Activated CD4-positive, alpha-beta memory T cell treated with anti-CD3 and anti-CD28 coated beads for 36 hours (primary cell): ENCODE measurements around the gene PLK5. TPM values are rescaled to one million over a fixed set of nuclear protein-coding genes. Genes with fewer than 3 reads are reported as not detected.
"Not testable (repeated sequence)": the region's sequence is repeated elsewhere in the genome, so short reads cannot be mapped to it uniquely, and the experiment has no call there.

Experiments used
- CTCF ChIA-PET: fragments of 350-600 bp; sonication (Branson Sonifier 250); formaldehyde crosslinking; loops from one replicate; lab custom pipeline; 2021; ENCODE audit warnings: antibody characterized with exemption, inconsistent platforms; lab: Charles Lee
- POLR2A ChIA-PET: fragments of 350-600 bp; sonication (Branson Sonifier 250); formaldehyde crosslinking; loops from one replicate; lab custom pipeline; 2021; ENCODE audit warnings: antibody characterized with exemption; lab: Charles Lee
- DNase-seq: peaks from one replicate; pipeline ENCODE4 v3.0.0-alpha.2; 2020
- H3K27ac Mint-ChIP-seq: one replicate; pipeline ENCODE4 v1.8.0; 2021; ENCODE audit warnings: mixed read lengths
- H3K27me3 Mint-ChIP-seq: one replicate; pipeline ENCODE4 v1.8.0; 2021; ENCODE audit warnings: mixed read lengths
- H3K36me3 Mint-ChIP-seq: one replicate; pipeline ENCODE4 v1.8.0; 2021; ENCODE audit warnings: mixed read lengths
- H3K4me1 Mint-ChIP-seq: one replicate; pipeline ENCODE4 v1.8.0; 2021; ENCODE audit warnings: low read depth, mixed read lengths
- H3K4me3 Mint-ChIP-seq: one replicate; pipeline ENCODE4 v1.8.0; 2021; ENCODE audit warnings: mild to moderate bottlenecking, mixed read lengths
- H3K9me3 Mint-ChIP-seq: one replicate; pipeline ENCODE4 v1.8.0; 2021; ENCODE audit warnings: mixed read lengths
- intact Hi-C: fragments of 100-400 bp; cut with micrococcal nuclease; formaldehyde crosslinking; loops from one replicate; pipeline ENCODE4 v1.15.1; 2023
- total RNA-seq, 2 experiments: library from RNA; stranded (reverse); gene quantifications; one replicate each; pipeline ENCODE4 v1.2.3, GENCODE V29; 2021

Gene PLK5
- total RNA-seq, 2 experiments from 2014 or later: not detected

DNA sequence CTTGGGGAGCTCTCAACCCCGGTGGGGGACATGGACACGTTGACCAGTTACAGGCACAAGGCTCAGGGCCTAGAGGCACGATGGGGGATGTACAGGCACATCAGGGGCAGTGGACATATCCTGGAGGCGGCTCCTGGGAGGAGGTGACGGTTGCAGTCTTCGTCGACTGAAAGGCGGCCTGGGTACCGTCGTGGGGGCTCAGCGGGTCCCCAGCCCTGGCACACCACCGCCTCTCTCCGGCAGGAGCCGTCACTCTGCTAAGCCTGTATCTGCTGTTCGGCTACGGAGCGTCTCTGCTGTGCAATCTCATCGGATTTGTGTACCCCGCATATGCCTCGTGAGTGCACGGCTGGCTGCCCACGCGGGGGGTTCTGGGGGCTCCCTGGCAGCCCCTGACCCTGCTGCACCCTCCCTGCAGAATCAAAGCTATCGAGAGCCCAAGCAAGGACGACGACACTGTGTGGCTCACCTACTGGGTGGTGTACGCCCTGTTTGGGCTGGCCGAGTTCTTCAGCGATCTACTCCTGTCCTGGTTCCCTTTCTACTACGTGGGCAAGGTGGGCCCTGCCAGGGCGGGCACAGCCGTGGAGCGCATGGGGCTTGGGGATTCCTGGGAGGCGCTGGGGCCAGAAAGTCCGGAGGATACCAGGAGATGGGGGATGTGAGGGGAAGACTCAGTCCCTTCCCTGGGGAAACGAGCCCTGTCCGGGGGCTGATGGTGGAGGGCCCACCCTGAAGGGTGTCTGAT lies 28.7 kb upstream of the PLK5 start:
- Mint-ChIP-seq H3K4me3 (no peak overlapping the region), H3K27ac (no peak overlapping the region), H3K4me1 (peaks cover 10% of the 10 kb centered on the region), H3K27me3 (peaks cover 2% of the 10 kb centered on the region), H3K36me3 (no peaks in the 10 kb centered on the region), H3K9me3 (no peaks in the 10 kb centered on the region)
- intact Hi-C loops: no loop called here
- POLR2A ChIA-PET: no interaction called here
- CTCF ChIA-PET: no interaction called here
- no peak for DNase-seq

DNA sequence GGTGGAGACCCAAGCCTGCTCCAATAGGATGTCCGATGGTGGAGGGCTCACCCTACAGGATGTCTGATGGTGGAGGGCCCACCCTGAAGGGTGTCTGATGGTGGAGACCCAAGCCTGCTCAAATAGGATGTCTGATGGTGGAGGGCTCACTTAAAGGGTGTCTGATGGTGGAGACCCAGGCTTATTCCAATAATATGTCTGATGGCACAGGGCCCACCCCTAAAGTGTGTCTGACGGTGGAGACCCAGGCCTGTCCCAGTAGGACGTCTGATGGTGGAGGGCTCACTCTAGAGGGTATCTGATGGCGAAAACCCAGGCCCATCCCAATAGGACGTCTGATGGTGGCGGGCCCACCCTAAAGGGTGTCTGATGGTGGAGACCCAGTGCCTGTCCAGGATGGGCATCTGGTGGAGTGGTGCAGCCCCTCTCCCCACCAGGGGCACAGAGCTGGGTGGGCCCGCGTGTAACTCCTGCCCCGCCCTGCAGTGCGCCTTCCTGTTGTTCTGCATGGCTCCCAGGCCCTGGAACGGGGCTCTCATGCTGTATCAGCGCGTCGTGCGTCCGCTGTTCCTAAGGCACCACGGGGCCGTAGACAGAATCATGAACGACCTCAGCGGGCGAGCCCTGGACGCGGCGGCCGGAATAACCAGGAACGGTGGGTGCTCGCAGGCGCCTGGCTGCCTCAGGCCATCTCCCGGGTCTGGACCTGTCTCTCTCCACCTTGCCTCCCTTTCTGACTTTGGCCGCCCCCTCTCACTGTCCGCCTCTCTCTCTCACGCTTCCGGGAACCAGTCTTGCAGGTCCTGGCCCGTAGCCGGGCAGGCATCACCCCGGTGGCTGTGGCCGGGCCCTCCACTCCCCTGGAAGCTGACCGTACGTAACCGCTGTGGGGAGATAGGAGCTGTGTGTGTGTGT lies 27.8 kb upstream of the PLK5 start:
- ChIA-PET POLR2A (no interaction called here), CTCF (no interaction called here)
- Mint-ChIP-seq H3K4me1 (peaks cover 7% of the 10 kb centered on the region), H3K9me3 (no peaks in the 10 kb centered on the region), H3K27ac (no peak overlapping the region), H3K36me3 (no peaks in the 10 kb centered on the region), H3K27me3 (peaks cover 2% of the 10 kb centered on the region), H3K4me3 (no peak overlapping the region)
- intact Hi-C loops: no loop called here
- no peak for DNase-seq

DNA sequence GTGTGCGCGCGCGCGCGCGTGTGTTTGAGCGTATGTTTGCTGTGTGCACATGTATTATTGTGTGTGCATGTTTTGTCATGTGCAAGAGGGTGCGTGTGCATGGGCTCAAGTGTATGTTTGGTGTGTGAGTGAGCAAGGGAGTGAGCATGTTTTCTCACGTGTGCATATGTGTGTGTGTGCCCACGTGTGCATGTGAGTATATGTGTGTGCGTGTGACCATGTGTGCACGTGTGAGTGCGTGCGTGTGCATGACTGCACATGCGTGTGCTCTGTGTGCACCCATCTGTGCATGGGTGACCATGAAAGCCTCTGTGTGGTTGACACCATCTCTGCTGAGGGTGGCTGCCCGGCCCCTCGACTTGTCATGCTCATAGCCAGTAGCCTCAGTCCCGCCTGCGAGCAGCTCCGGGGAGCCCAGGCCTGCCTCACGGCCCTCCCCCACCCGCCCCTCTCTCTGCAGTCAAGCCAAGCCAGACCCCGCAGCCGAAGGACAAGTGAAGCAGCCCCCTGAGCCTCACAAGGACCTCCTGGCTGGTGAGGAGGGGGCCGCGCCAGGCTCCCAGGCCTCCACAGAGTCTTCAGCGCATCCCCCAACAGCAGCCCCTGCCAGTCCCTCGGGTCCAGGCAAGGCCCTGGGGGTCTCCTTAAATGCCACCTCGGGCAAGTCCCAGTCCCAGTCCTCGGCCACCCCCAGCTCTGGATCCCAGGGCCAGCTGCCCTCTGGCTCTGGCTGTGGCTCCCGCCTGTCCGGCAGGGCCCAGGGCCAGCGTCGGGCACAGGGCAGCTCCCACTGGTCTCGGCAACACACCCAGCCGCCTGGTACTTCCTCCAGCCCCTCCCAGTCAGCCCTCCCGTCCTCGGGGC lies 26.9 kb upstream of the PLK5 start:
- no peak for DNase-seq
- ChIA-PET CTCF (no interaction called here), POLR2A (no interaction called here)
- Mint-ChIP-seq H3K4me3 (no peak overlapping the region), H3K4me1 (peaks cover 2% of the 10 kb centered on the region), H3K27ac (no peak overlapping the region), H3K27me3 (no peaks in the 10 kb centered on the region), H3K9me3 (no peaks in the 10 kb centered on the region), H3K36me3 (no peaks in the 10 kb centered on the region)
- intact Hi-C loops: no loop called here

GRCh38 chr19:1497578-1498235 lies 26.2 kb upstream of the PLK5 start:
- Mint-ChIP-seq H3K27me3 (peaks cover 2% of the 10 kb centered on the region), H3K27ac (no peak overlapping the region), H3K36me3 (no peaks in the 10 kb centered on the region), H3K9me3 (no peaks in the 10 kb centered on the region), H3K4me1 (peaks cover 2% of the 10 kb centered on the region), H3K4me3 (no peak overlapping the region)
- intact Hi-C loops: no loop called here
- no peak for DNase-seq
- ChIA-PET CTCF (no interaction called here), POLR2A (no interaction called here)

DNA sequence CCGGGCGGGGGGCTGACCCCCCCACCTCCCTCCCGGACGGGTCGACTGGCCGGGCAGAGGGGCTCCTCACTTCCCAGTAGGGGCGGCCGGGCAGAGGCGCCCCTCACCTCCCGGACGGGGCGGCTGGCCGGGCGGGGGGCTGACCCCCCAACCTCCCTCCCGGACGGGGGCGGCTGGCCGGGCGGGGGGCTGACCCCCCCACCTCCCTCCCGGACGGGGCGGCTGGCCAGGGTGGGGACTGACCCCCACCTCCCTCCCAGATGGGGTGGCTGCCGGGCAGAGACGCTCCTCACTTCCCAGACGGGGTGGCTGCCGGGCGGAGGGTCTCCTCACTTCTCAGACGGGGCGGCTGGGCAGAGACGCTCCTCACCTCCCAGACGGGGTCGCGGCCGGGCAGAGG lies 24.6 kb upstream of the PLK5 start:
- DNase-seq, CTCF ChIA-PET, H3K4me3 Mint-ChIP-seq, H3K9me3 Mint-ChIP-seq, H3K27me3 Mint-ChIP-seq, POLR2A ChIA-PET, H3K4me1 Mint-ChIP-seq, H3K36me3 Mint-ChIP-seq, intact Hi-C loops, H3K27ac Mint-ChIP-seq: not testable (repeated sequence)

GRCh38 chr19:1501200-1501595 lies 22.7 kb upstream of the PLK5 start:
- peaks cover 7% of the 10 kb centered on the region for H3K4me1 Mint-ChIP-seq
- ChIA-PET CTCF (interaction anchor here (2.4 kb wide), 1 partner anchor 10 kb away, joined by 14 read pairs; the partner anchor contains the start of gene REEP6), POLR2A (no interaction called here)
- no peak overlapping the region for H3K27ac Mint-ChIP-seq
- peaks cover 13% of the 10 kb centered on the region for H3K27me3 Mint-ChIP-seq
- intact Hi-C loops: no loop called here
- H3K4me3 Mint-ChIP-seq: no peak overlapping the region
- no peaks in the 10 kb centered on the region for H3K36me3 Mint-ChIP-seq
- no peak for DNase-seq
- H3K9me3 Mint-ChIP-seq: no peaks in the 10 kb centered on the region

DNA sequence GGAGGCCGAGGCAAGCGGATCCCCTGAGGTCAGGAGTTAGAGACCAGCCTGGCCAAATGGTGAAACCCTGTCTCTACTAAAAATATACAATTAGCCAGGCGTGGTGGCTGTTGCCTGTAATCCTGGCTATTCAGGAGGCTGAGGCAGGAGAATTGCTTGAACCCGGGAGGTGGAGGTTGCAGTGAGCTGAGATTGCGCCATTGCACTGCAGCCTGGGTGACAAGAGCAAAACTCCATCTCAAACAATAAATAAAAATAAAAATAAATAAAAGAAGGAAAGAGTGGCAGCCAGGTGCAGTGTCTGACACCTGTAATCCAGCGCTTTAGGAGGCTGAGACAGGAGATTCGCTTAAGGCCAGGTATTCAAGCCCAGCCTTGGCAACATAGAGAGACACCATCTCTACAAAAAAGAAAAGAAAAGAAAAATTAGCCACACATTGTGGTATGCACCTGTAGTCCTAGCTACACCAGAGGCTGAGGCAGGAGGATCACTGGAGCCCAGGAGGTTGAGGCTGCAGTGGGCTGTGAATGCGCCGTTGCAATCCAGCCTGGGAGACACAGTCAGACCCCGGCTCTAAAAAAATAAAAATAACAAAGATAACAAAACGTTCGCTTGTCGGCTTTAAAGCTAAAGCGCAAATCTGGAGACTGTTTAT lies 21.3 kb upstream of the PLK5 start:
- H3K4me1 Mint-ChIP-seq: peaks cover 8% of the 10 kb centered on the region

GRCh38 chr19:1503089-1503924 lies 20.6 kb upstream of the PLK5 start:
- Mint-ChIP-seq H3K36me3 (no peaks in the 10 kb centered on the region), H3K27ac (no peak overlapping the region), H3K9me3 (no peaks in the 10 kb centered on the region), H3K4me3 (no peak overlapping the region), H3K4me1 (peaks cover 12% of the 10 kb centered on the region), H3K27me3 (peaks cover 13% of the 10 kb centered on the region)
- intact Hi-C loops: no loop called here
- peak; percentile 83 for DNase-seq
- ChIA-PET POLR2A (no interaction called here), CTCF (interaction anchor here (0.6 to 2.4 kb wide), 5 partner anchors 12 to 624 kb away, joined by 3 to 14 read pairs (median 4); partner anchors contain the start of gene REEP6)

More for the DNA sequence above, 21.3 kb upstream of the PLK5 start:
- ChIA-PET CTCF (interaction anchor here (1.2 to 2.4 kb wide), 3 partner anchors 11 to 200 kb away, joined by 3 to 14 read pairs (median 4); partner anchors contain the start of gene REEP6), POLR2A (no interaction called here)
- H3K36me3 Mint-ChIP-seq: no peaks in the 10 kb centered on the region
- no peak for DNase-seq
- H3K27me3 Mint-ChIP-seq: peaks cover 13% of the 10 kb centered on the region
- intact Hi-C loops: no loop called here
- no peak overlapping the region for H3K27ac Mint-ChIP-seq
- H3K4me3 Mint-ChIP-seq: no peak overlapping the region
- H3K9me3 Mint-ChIP-seq: no peaks in the 10 kb centered on the region

- peaks cover 13% of the 10 kb centered on the region for H3K27me3 Mint-ChIP-seq
- DNase-seq: no peak
- no peak overlapping the region for H3K4me3 Mint-ChIP-seq
- no peaks in the 10 kb centered on the region for H3K9me3 Mint-ChIP-seq
- H3K36me3 Mint-ChIP-seq: no peaks in the 10 kb centered on the region
- intact Hi-C loops: no loop called here
- ChIA-PET POLR2A (no interaction called here), CTCF (interaction anchor here (0.6 kb wide), 2 partner anchors 46 to 625 kb away, joined by 3 to 4 read pairs; no protein-coding TSS in a partner anchor)
- H3K4me1 Mint-ChIP-seq: peaks cover 14% of the 10 kb centered on the region
- H3K27ac Mint-ChIP-seq: no peak overlapping the region
Observed at GRCh38 chr19:1503925-1504773, 19.7 kb upstream of the PLK5 start.

DNA sequence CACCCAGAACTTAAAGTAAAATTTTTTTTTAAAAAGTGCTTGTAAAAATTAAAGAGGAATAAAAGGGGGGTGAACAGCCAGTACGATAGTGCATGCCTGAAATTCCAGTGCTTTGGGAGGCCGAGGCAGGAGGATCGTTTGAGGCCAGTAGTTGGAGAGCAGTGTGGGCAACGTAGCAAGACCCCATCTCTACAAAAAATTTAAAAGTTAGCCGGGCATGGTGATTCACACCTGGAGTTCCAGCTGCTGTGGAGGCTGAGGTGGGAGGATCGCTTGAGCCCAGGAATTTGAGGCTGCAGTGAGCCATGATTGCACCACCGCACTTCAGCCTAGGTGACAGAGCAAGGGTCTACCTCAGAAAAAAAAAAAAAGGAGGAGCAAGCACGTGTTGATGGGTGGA lies 18.9 kb upstream of the PLK5 start:
- ChIA-PET CTCF (interaction anchor here (0.7 to 0.9 kb wide), 2 partner anchors 262 to 827 kb away, joined by 3 read pairs; no protein-coding TSS in a partner anchor), POLR2A (no interaction called here)
- H3K27ac Mint-ChIP-seq: no peak overlapping the region
- no peaks in the 10 kb centered on the region for H3K36me3 Mint-ChIP-seq
- no peak overlapping the region for H3K4me3 Mint-ChIP-seq
- DNase-seq: no peak
- H3K4me1 Mint-ChIP-seq: peaks cover 14% of the 10 kb centered on the region
- H3K27me3 Mint-ChIP-seq: peaks cover 13% of the 10 kb centered on the region
- no peaks in the 10 kb centered on the region for H3K9me3 Mint-ChIP-seq
- intact Hi-C loops: no loop called here
